GM08714 (cell line): ENCODE data around the gene NUP210L.

Experiments
- H3K4me3 ChIP-seq: fragments of 200-500 bp; sonication (Bioruptor generic); 2 replicates; pipeline ENCODE4 v1.5.1; 2014; ENCODE audit warnings: mild to moderate bottlenecking, low read length, inconsistent platforms
- ZNF274 ChIP-seq: IDR thresholded peaks from 2 replicates; pipeline ENCODE4 v1.6.1; 2012; ENCODE audit warnings: mild to moderate bottlenecking, low read depth, low read length

NUP210L gene

DNA sequence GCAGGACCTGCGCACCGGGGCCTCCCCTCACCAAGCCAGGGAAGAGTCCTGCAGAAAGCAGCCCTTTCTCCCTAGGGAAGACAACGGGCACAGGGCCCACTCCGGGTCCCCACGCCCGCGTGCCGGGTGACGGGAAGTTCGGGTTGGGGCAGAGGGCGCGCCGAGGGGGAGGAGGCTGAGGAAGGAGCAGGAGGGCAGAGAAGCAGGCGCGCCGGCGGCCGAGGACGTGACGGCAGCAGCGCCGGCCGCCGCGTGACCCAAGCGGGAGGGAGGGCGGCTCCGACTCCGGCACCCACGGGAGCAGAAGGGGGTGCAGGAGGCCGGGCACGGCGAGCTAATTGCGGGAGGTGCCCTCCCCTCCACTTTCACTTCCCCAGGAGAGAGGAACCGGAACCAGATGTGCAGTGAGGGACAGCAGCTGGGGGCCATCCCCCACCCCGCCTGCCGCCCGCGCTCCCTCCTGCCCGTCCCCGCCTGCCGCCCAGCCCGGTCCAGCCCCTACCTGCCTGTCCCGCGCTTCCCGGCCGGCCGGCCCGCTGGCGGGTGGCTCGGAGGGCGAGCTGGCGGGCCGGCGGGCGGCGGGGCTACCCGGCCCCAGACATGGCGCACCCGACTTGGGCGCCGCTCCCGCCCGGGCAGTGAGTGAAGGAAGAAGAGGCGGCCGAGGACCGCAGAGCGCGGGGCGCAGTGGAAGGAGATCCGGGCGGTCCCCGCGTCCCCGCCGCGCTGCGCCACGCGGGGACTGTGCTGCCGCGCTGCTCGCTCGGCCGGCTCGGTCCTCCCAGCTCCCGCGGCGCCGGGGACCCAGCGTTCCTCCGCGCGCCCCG, 208.9 kb downstream of the NUP210L start:
- peak overlapping the region; percentile 69 for H3K4me3 ChIP-seq
- no peak for TF ChIP-seq ZNF274

DNA sequence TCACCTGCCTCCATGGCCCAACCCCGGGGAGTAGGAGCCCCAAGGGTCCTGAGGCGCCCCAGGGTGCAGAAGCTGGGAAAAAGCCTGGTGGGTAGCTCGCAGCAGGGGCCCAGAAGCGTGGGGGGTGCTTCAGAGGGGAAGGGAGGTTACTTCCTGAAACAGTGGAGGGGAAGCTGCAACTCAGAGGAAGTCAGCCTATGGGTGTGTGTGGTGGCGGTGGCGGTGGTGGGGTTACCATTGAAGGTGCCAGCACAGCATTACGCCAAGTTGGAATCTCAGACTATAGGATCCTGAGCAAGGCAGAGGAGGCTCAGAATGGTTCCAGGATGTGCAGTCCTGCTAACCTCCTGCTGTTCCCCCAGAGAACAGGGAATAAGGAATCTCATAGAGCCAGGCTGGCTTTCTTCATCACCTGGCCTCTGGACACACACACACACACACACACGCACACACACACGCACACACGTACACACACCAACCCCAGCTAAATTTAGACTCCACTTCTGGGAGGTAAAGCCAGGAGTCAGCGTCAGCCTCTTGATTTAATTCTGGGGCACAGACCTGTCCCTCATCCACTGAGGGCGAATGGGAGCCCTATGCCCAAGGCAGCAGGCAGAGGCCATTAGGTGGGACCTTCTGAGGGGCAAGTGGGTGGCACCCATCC, 209.6 kb downstream of the NUP210L start:
- no peak for TF ChIP-seq ZNF274
- H3K4me3 ChIP-seq: peak overlapping the region; percentile 69

DNA sequence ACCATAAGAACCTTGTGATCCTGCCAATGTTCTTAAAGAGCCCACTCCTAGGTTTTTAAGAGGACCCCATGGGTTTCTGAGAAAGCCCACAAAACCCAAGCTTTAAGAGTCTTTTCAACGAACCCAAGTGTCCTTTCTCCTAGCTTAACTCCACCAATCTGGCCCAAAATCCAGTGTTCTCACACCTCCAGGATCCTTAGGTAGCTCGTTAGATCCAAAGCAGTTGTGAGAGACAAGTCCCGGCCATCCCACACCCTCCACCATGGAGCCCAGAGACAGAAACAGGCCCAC, 210.1 kb downstream of the NUP210L start:
- TF ChIP-seq ZNF274: no peak

DNA sequence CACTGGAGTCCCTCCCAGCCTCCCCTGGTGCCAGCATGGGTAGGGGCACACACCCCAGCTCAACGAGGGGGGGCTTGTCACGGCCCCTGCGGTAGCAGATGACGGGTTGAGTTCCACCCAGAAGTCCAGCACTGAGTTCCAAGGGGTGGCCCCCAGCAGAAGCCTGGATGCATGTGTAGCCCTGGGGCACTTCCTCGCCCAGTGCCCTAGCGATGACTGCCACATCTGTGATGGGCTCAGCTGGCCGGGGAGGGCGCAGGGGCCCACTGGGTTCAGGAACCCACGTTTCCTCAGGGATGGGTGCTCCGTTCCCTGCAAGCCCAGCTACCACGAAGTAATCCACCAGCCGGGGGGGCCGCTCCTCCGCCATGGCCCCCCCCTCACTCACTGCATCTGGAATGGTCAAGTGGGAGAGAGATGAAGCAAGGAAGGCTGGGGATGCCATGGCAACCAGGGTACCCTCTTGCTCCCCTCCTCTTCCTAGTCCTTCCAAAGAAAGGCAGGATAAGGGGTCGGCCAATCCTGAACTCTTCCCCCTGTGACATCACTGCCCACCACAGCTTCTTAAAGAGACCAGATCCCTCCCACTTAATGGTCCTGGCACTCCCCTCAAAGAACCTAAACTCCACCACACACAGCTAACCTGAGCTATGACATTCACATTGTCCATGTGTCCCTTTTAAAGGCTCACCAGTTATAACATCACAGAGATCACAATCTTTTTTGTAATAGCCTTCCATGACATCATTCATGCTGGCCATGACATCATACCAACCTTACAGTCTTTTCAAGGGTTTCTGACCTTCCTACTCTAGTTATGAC, 210.7 kb downstream of the NUP210L start:
- peak overlapping the region; percentile 69; the same call in 1 of the 2 replicates for H3K4me3 ChIP-seq

More for the DNA sequence above, 210.1 kb downstream of the NUP210L start:
- peak overlapping the region; percentile 69; the same call in 1 of the 2 replicates for H3K4me3 ChIP-seq

DNA sequence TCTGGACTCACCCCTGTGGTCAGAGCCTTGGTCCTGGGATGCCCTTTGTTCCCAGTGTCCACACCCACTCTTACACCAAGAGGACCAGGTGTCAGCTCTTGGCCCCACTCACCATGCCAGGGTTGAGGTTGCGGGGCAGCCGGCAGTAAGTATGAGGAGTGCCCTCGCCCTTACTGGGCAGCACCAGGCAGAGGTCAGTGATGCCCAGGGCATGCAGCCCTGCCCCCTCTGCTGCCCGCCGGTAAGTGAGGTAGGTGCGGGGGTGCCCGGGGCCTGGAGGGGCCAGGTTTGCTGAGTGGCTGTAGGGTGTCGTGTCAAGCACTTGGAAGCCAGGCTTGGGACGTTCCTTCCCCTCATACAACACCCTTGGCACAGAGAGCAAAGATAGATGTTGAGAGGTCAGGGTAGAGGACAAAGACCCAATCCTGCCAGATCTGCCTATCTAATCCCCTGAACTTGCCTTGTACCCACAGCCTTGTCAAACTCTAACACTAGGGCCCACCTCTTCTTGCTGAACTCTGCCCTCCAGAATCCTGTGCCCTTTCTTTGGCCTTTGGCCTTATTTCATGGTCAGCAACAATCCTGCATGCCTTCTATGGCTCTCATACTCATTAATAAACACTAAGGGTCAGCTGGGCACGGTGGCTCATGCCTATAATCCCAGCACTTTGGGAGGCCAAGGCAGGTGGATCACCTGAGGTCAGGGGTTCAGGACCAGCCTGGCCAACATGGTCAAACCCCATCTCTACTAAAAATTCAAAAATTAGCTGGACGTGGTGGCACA, 211.9 kb downstream of the NUP210L start:
- H3K4me3 ChIP-seq: no peak overlapping the region
- TF ChIP-seq ZNF274: no peak

More for the DNA sequence above, 210.7 kb downstream of the NUP210L start:
- TF ChIP-seq ZNF274: no peak
